ENCODE data around the gene FBXO7.

DNA sequence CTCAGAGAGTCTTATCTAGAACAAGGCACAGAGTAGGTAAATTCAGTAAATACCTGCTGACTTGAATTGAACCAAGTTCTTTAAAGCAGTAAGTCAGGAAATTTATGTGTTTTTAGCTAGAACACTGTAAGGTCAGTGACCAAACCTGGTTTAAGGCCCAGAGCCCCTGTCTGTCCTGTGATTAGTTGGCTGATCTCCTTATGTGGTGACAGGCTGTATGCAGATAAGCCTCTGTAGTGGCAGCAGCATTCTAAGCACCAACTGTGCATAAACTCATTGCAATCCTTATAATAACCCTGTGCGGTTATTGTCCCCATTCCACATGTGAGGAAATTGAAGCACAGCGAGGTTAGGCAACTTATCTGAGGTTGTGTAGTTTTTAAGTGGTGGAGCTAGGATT lies 40.5 kb downstream of the FBXO7 start:
- no peak for TF ChIP-seq POLR2A (IDR thresholded peaks at IDR 0.05; ENCODE audit: low read length)
- TF ChIP-seq GATA1 (IDR thresholded peaks at IDR 0.05; ENCODE audit: low read depth, low read length): no peak

Measured in erythroblast (primary cell).